H1 (cell line): ENCODE data around the gene TRAPPC5. TPM values are rescaled to one million over a fixed set of nuclear protein-coding genes. Genes with fewer than 3 reads are reported as not detected.

Experiments
- CTCF ChIA-PET: fragments of 300-600 bp; sonication (Branson Sonifier 250); formaldehyde crosslinking; loops from one replicate; lab custom pipeline; 2021; ENCODE audit not compliant: partially characterized antibody; lab: Charles Lee
- POLR2A ChIA-PET: fragments of 300-600 bp; sonication (Branson Sonifier 250); formaldehyde crosslinking; loops from one replicate; lab custom pipeline; 2021; ENCODE audit warnings: inconsistent platforms; ENCODE audit not compliant: partially characterized antibody; lab: Charles Lee
- DNase-seq, 2 experiments: peaks; one replicate each; pipeline versions ENCODE4 v3.0.0 to v3.0.0-alpha.2; 2010 to 2022; ENCODE audit warnings: low spot score in 2 of 2, low read depth in 1 of 2, mixed read lengths in 1 of 2
- FAIRE-seq: peaks from 2 replicates; lab custom pipeline; 2011; peaks lifted over from hg19 to GRCh38; lab: Jason Lieb, UNC
- H2AFZ ChIP-seq: 2 replicates; pipeline ENCODE4 v1.8.1; 2012; ENCODE audit warnings: low read length, inconsistent platforms
- H2AK5ac ChIP-seq: 2 replicates; pipeline ENCODE4 v1.6.1; 2013; ENCODE audit warnings: low read depth, low read length
- H2BK120ac ChIP-seq: replicated peaks from 2 replicates; pipeline ENCODE3; 2013; ENCODE audit warnings: low read depth, low read length, inconsistent platforms
- H2BK12ac ChIP-seq: 2 replicates; pipeline ENCODE4 v1.6.1; 2013; ENCODE audit warnings: low read depth, low read length
- H2BK15ac ChIP-seq: 2 replicates; pipeline ENCODE4 v1.6.1; 2013; ENCODE audit warnings: low read length
- H2BK20ac ChIP-seq: 2 replicates; pipeline ENCODE4 v1.6.1; 2013; ENCODE audit warnings: low read length
- H2BK5ac ChIP-seq: 2 replicates; pipeline ENCODE4 v1.6.1; 2013; ENCODE audit warnings: low read depth, low read length
- H3K14ac ChIP-seq: 2 replicates; pipeline ENCODE4 v1.6.1; 2013; ENCODE audit warnings: inconsistent platforms; ENCODE audit not compliant: insufficient read length
- H3K18ac ChIP-seq: 2 replicates; pipeline ENCODE4 v1.6.1; 2013; ENCODE audit warnings: low read length; ENCODE audit errors: extremely low read depth
- H3K23ac ChIP-seq: 2 replicates; pipeline ENCODE4 v1.6.1; 2013; ENCODE audit warnings: inconsistent platforms; ENCODE audit not compliant: insufficient read length
- H3K23me2 ChIP-seq: 2 replicates; pipeline ENCODE4 v1.6.1; 2013; ENCODE audit warnings: low read depth, low read length
- H3K27ac ChIP-seq: 2 replicates; pipeline ENCODE4 v1.6.1; 2011; ENCODE audit warnings: low read depth, low read length, inconsistent platforms
- H3K27me3 ChIP-seq, 4 experiments: replicated peaks in 1 of 4; 1 replicate in 1 of 4; 2 replicates in 3 of 4; pipeline versions ENCODE4 v1.6.1 to v1.8.1; 2011 to 2013; ENCODE audit warnings: low read length in 3 of 4, mild to moderate bottlenecking in 3 of 4, inconsistent platforms in 2 of 4, mixed read lengths in 2 of 4, moderate library complexity in 1 of 4; ENCODE audit not compliant: control insufficient read depth in 3 of 4, insufficient read depth in 3 of 4; ENCODE audit errors: extremely low read depth in 1 of 4
- H3K36me3 ChIP-seq, 4 experiments: 2 replicates each; pipeline versions ENCODE4 v1.6.1 to v1.8.1; 2011 to 2013; ENCODE audit warnings: mild to moderate bottlenecking in 4 of 4, low read length in 3 of 4, moderate library complexity in 2 of 4, control low read depth in 1 of 4, inconsistent platforms in 1 of 4; ENCODE audit not compliant: insufficient read depth in 4 of 4, control insufficient read depth in 2 of 4
- H3K4ac ChIP-seq: replicated peaks from 2 replicates; pipeline ENCODE3; 2013; ENCODE audit warnings: low read length, low read depth, mixed read lengths, inconsistent platforms; ENCODE audit not compliant: insufficient read length
- H3K4me1 ChIP-seq, 4 experiments: replicated peaks in 1 of 4; 1 replicate in 1 of 4; 2 replicates in 3 of 4; pipeline versions ENCODE4 v1.6.1 to v1.8.1; 2011 to 2013; ENCODE audit warnings: low read length in 3 of 4, inconsistent platforms in 2 of 4, mixed read lengths in 1 of 4; ENCODE audit not compliant: insufficient read depth in 4 of 4, control insufficient read depth in 3 of 4
- H3K4me2 ChIP-seq, 2 experiments: 2 replicates each; pipeline versions ENCODE4 v1.6.1 to v1.8.1; 2011 to 2013; ENCODE audit warnings: low read depth in 2 of 2, low read length in 2 of 2, control low read depth in 1 of 2, inconsistent platforms in 1 of 2, mild to moderate bottlenecking in 1 of 2; ENCODE audit not compliant: insufficient read depth in 1 of 2
- H3K4me3 ChIP-seq, 4 experiments: fragments of 200-600, 300-600 bp in 1 of 4; sonication (generic), shearing (Covaris generic), sonication (Bioruptor Twin) in 1 of 4; 2 replicates each; pipeline versions ENCODE4 v1.5.1 to v1.8.1; 2011 to 2016; ENCODE audit warnings: low read length in 4 of 4, low read depth in 3 of 4, control low read depth in 2 of 4, inconsistent platforms in 2 of 4, mild to moderate bottlenecking in 2 of 4, mixed read lengths in 1 of 4, moderate library complexity in 1 of 4; ENCODE audit not compliant: insufficient read depth in 2 of 4; ENCODE audit errors: extremely low read depth in 1 of 4
- H3K56ac ChIP-seq: replicated peaks from 2 replicates; pipeline ENCODE3; 2013; ENCODE audit warnings: low read depth, mild to moderate bottlenecking, mixed read lengths, low read length, inconsistent platforms; ENCODE audit not compliant: insufficient read length
- H3K79me1 ChIP-seq: 2 replicates; pipeline ENCODE4 v1.6.1; 2013; ENCODE audit warnings: low read depth, low read length, control low read depth
- H3K79me2 ChIP-seq, 2 experiments: 2 replicates each; pipeline versions ENCODE4 v1.6.1 to v1.8.1; 2012 to 2013; ENCODE audit warnings: low read length in 2 of 2, mild to moderate bottlenecking in 2 of 2, inconsistent platforms in 1 of 2; ENCODE audit not compliant: insufficient read depth in 2 of 2, control insufficient read depth in 1 of 2
- H3K9ac ChIP-seq, 4 experiments: replicated peaks in 1 of 4; 1 replicate in 1 of 4; 2 replicates in 3 of 4; pipeline versions ENCODE4 v1.6.1 to v1.8.1; 2011 to 2013; ENCODE audit warnings: low read depth in 3 of 4, low read length in 3 of 4, control low read depth in 2 of 4, mild to moderate bottlenecking in 2 of 4, moderate library complexity in 2 of 4, inconsistent platforms in 1 of 4; ENCODE audit errors: extremely low read depth in 1 of 4
- H3K9me3 ChIP-seq, 2 experiments: 2 replicates each; pipeline versions ENCODE4 v1.6.1 to v1.8.1; 2012 to 2013; ENCODE audit warnings: mild to moderate bottlenecking in 2 of 2, moderate library complexity in 2 of 2, control low read depth in 1 of 2, inconsistent platforms in 1 of 2, low read depth in 1 of 2, low read length in 1 of 2, mixed read lengths in 1 of 2; ENCODE audit not compliant: insufficient read depth in 2 of 2
- H4K20me1 ChIP-seq, 2 experiments: replicated peaks in 1 of 2; 2 replicates each; pipeline versions ENCODE3 to v1.8.1; 2011 to 2013; ENCODE audit warnings: inconsistent platforms in 2 of 2, low read length in 2 of 2, mild to moderate bottlenecking in 1 of 2; ENCODE audit not compliant: insufficient read depth in 2 of 2, control insufficient read depth in 1 of 2
- H4K5ac ChIP-seq: 2 replicates; pipeline ENCODE4 v1.6.1; 2013; ENCODE audit warnings: low read length, low read depth, mixed read lengths, inconsistent platforms; ENCODE audit not compliant: insufficient read length
- H4K8ac ChIP-seq: 2 replicates; pipeline ENCODE4 v1.8.0; 2013; ENCODE audit warnings: mild to moderate bottlenecking, moderate library complexity, low read length, inconsistent platforms; ENCODE audit not compliant: insufficient read depth; ENCODE audit errors: extremely low read depth
- H4K91ac ChIP-seq: replicated peaks from 2 replicates; pipeline ENCODE3; 2013; ENCODE audit warnings: low read length, mixed read lengths, inconsistent platforms; ENCODE audit not compliant: insufficient read length
- ASH2L ChIP-seq: fragments of 200-600, 300-600 bp; sonication (generic); IDR thresholded peaks from one replicate; pipeline ENCODE4 v1.7.1; 2017; ENCODE audit warnings: low read length
- CREB1 ChIP-seq: IDR thresholded peaks from 2 replicates; pipeline ENCODE4 v1.6.1; 2012; ENCODE audit warnings: inconsistent platforms
- EP300 ChIP-seq, 2 experiments: IDR thresholded peaks; 1 replicate in 1 of 2; 2 replicates in 1 of 2; pipeline ENCODE4 v1.6.1; 2011 to 2012; ENCODE audit warnings: low read depth in 2 of 2, low read length in 2 of 2, mild to moderate bottlenecking in 2 of 2, borderline replicate concordance in 1 of 2, inconsistent platforms in 1 of 2, moderate library complexity in 1 of 2
- JUN ChIP-seq: IDR thresholded peaks from 2 replicates; pipeline ENCODE4 v1.6.1; 2011; ENCODE audit warnings: low read depth, mild to moderate bottlenecking, improper control_type of control experiment, low read length
- JUND ChIP-seq: IDR thresholded peaks from 2 replicates; pipeline ENCODE4 v1.6.1; 2011; ENCODE audit warnings: mild to moderate bottlenecking, improper control_type of control experiment, low read length
- KDM4A ChIP-seq: IDR thresholded peaks from one replicate; pipeline ENCODE4 v1.7.1; 2012; ENCODE audit warnings: low read depth, mild to moderate bottlenecking, moderate library complexity, low read length, inconsistent platforms; ENCODE audit not compliant: severe bottlenecking
- MAFK ChIP-seq: IDR thresholded peaks from 2 replicates; pipeline ENCODE4 v1.6.1; 2012; ENCODE audit warnings: low read depth, mild to moderate bottlenecking, improper control_type of control experiment, low read length
- PHF8 ChIP-seq: fragments of 200-600 bp; sonication (generic); conservative IDR thresholded peaks from 2 replicates; pipeline ENCODE4 v1.7.1; 2012; ENCODE audit warnings: low read depth, mild to moderate bottlenecking, inconsistent platforms, low read length, moderate library complexity
- POLR2A ChIP-seq, 2 experiments: IDR thresholded peaks; 1 replicate in 1 of 2; 2 replicates in 1 of 2; pipeline ENCODE4 v1.6.1; 2011; ENCODE audit warnings: low read depth in 2 of 2, low read length in 2 of 2, mild to moderate bottlenecking in 2 of 2; ENCODE audit errors: control extremely low read depth in 1 of 2
- POU5F1 ChIP-seq: IDR thresholded peaks from 2 replicates; pipeline ENCODE4 v1.6.1; 2011; ENCODE audit warnings: low read depth, mild to moderate bottlenecking, low read length, moderate library complexity
- TCF12 ChIP-seq: IDR thresholded peaks from 2 replicates; pipeline ENCODE4 v1.6.1; 2011; ENCODE audit warnings: low read depth, mild to moderate bottlenecking, low read length
- USF2 ChIP-seq: IDR thresholded peaks from 2 replicates; pipeline ENCODE4 v1.6.1; 2011; ENCODE audit warnings: low read length, improper control_type of control experiment
- WGBS, 2 experiments: shearing (Covaris generic) in 1 of 2; methylation state at CpG; one replicate each; pipeline versions ENCODE4 v1.1.6 to v1.1.7; 2013 to 2015; ENCODE audit warnings: low lambda C conversion rate in 2 of 2, mixed read lengths in 2 of 2, inconsistent platforms in 1 of 2, low coverage in 1 of 2, missing lambda C conversion rate in 1 of 2; ENCODE audit not compliant: insufficient replicate concordance in 2 of 2, insufficient coverage in 1 of 2, insufficient read length in 1 of 2; ENCODE audit errors: extremely low coverage in 1 of 2, missing lambda C conversion rate in 1 of 2; 5-methylcytosine and 5-hydroxymethylcytosine counted together
- polyA plus RNA-seq, 7 experiments: library from polyadenylated mRNA; depleted of rRNA in 3 of 7; stranded (reverse) in 5 of 7; unstranded in 2 of 7; fragments of >200 nt in 5 of 7; fragments of 200-250 nt in 2 of 7; gene quantifications; 1 replicate in 5 of 7; 2 replicates in 1 of 7; 4 replicates in 1 of 7; pipeline versions ENCODE4 v1.2.1 to v1.2.3, GENCODE V29; 2011 to 2013; ENCODE audit warnings: missing spikeins in 2 of 7, mixed read lengths in 2 of 7
- total RNA-seq: library from RNA; stranded (reverse); fragmentation: NEBNext Ultra II Directional; extraction: Animal tissue kit (Norgen Biotek cat#: 25700); gene quantifications from 2 replicates; pipeline ENCODE4 v1.2.1, GENCODE V29; 2021

TRAPPC5 gene
- total and polyA plus RNA-seq, 2 of the 8 experiments (the other 6 are each of a cell fraction or from before 2014, with no cell fraction given), result 109 to 120 TPM

GRCh38 chr19:7705387-7706187 lies 25.0 kb downstream of the TRAPPC5 start:
- Histone ChIP-seq H3K9ac (no peak overlapping the region), H2BK20ac (no peak overlapping the region), H3K56ac (no peak overlapping the region), H2BK5ac (no peak overlapping the region), H4K8ac (peak overlapping the region; percentile 3; the same call in 1 of the 2 replicates), H3K4me2 (no peak overlapping the region), H3K23ac (no peak overlapping the region), H4K20me1 (no peaks in the 10 kb centered on the region), H3K79me1 (no peaks in the 10 kb centered on the region), H2BK12ac (no peak overlapping the region), H4K5ac (no peak overlapping the region), H3K23me2 (0 out of 2 replicates have a peak, but pooled peaks cover 1% of the 10 kb centered on the region), H3K79me2 (no peaks in the 10 kb centered on the region), H3K18ac (no peak overlapping the region), H2BK15ac (no peak overlapping the region), H3K14ac (no peak overlapping the region), H3K36me3 (no peaks in the 10 kb centered on the region), H3K4ac (no peak overlapping the region), H3K27me3 (no peaks in the 10 kb centered on the region; a peak in 1 of 7 replicates), H2AFZ (no peak overlapping the region), H3K27ac (0 out of 2 replicates have a peak overlapping the region, but pooled peaks have one; percentile 24), H2BK120ac (no peak overlapping the region), H4K91ac (no peak overlapping the region), H3K9me3 (no peaks in the 10 kb centered on the region), H2AK5ac (no peak overlapping the region), H3K4me3 (no peak overlapping the region), H3K4me1 (no peaks in the 10 kb centered on the region; a peak in 1 of 7 replicates)
- DNase-seq (no peak), FAIRE-seq (no peak)
- ChIA-PET CTCF (interaction anchor here (0.6 kb wide), 1 partner anchor 881 kb away, joined by 3 read pairs; no protein-coding TSS in a partner anchor), POLR2A (interaction anchor here (0.7 to 1.0 kb wide), 2 partner anchors 20 to 805 kb away, joined by 3 read pairs; no protein-coding TSS in a partner anchor)
- WGBS, 2 experiments, result 86% methylated on average over 21 of the region's 24 CpGs; no CpG with 5 or more reads in 1 of the 2 experiments
- no peak for TF ChIP-seq PHF8
- no peak for TF ChIP-seq MAFK
- no peak for TF ChIP-seq USF2
- no peak for TF ChIP-seq POU5F1
- TF ChIP-seq CREB1, result no peak
- TF ChIP-seq TCF12, result no peak
- TF ChIP-seq EP300 (IDR thresholded peaks at IDR 0.05; ENCODE audit: borderline replicate concordance in 1 of 2, low read depth in 2 of 2, low read length in 2 of 2), result no peak
- no peak for TF ChIP-seq JUN
- TF ChIP-seq JUND, result no peak
- TF ChIP-seq KDM4A, result no peak
- TF ChIP-seq ASH2L, result no peak
- no peak for TF ChIP-seq POLR2A (IDR thresholded peaks at IDR 0.05; ENCODE audit: control extremely low read depth in 1 of 2, low read depth in 2 of 2, low read length in 2 of 2)
